GM23338 (cell line): ENCODE data around the gene B4GAT1. TPM values are rescaled to one million over a fixed set of nuclear protein-coding genes. Genes with fewer than 3 reads are reported as not detected.

Experiments used
- ATAC-seq: fragments of 200-7000 bp; cut with Tn5 transposase; 3 replicates; pipeline ENCODE4 v1.9.1; 2020
- DNase-seq: peaks from one replicate; pipeline ENCODE4 v3.0.0-alpha.2; 2015; ENCODE audit warnings: low spot score
- H2AFZ ChIP-seq: fragments of 200-600 bp; sonication (generic); 2 replicates; pipeline ENCODE4 v1.8.0; 2016; ENCODE audit warnings: antibody characterized with exemption, mild to moderate bottlenecking, moderate library complexity
- H3F3A ChIP-seq: fragments of 200-600 bp; sonication (generic); replicated peaks from 2 replicates; pipeline ENCODE4 v1.8.0; 2017; ENCODE audit warnings: antibody characterized with exemption, mixed run types, low read depth
- H3K27ac ChIP-seq: fragments of 200-600 bp; sonication (generic); 2 replicates; pipeline ENCODE4 v1.6.1; 2016; ENCODE audit warnings: low read depth
- H3K27me3 ChIP-seq: fragments of 200-600 bp; sonication (generic); 2 replicates; pipeline ENCODE4 v1.8.0; 2016; ENCODE audit warnings: mild to moderate bottlenecking, mixed run types, moderate library complexity; ENCODE audit not compliant: insufficient read depth
- H3K36me3 ChIP-seq: fragments of 200-600 bp; sonication (generic); 2 replicates; pipeline ENCODE4 v1.8.0; 2016; ENCODE audit warnings: mild to moderate bottlenecking; ENCODE audit not compliant: insufficient read depth
- H3K4me1 ChIP-seq: fragments of 200-600 bp; sonication (generic); 2 replicates; pipeline ENCODE4 v1.8.0; 2016; ENCODE audit warnings: mild to moderate bottlenecking, moderate library complexity; ENCODE audit not compliant: insufficient read depth
- H3K4me2 ChIP-seq: fragments of 200-600 bp; sonication (generic); 2 replicates; pipeline ENCODE4 v1.7.1; 2017; ENCODE audit warnings: mixed run types
- H3K4me3 ChIP-seq: fragments of 200-600 bp; sonication (generic); 2 replicates; pipeline ENCODE4 v1.6.1; 2016; ENCODE audit warnings: mixed run types
- H3K79me2 ChIP-seq: fragments of 200-600 bp; sonication (generic); replicated peaks from 2 replicates; pipeline ENCODE4 v1.8.0; 2017; ENCODE audit warnings: mild to moderate bottlenecking; ENCODE audit not compliant: insufficient read depth
- H3K9me2 ChIP-seq: fragments of 200-600 bp; sonication (generic); 2 replicates; pipeline ENCODE4 v1.8.0; 2017; ENCODE audit not compliant: insufficient read depth
- H4K20me1 ChIP-seq: fragments of 200-600 bp; sonication (generic); replicated peaks from 2 replicates; pipeline ENCODE4 v1.8.0; 2017; ENCODE audit warnings: mild to moderate bottlenecking; ENCODE audit not compliant: insufficient read depth
- H3K27ac Mint-ChIP-seq: 2 replicates; pipeline ENCODE4 v1.8.0; 2020; ENCODE audit warnings: inconsistent platforms, mild to moderate bottlenecking, moderate library complexity, mixed read lengths
- H3K27me3 Mint-ChIP-seq: 3 replicates; pipeline ENCODE4 v1.8.0; 2022; ENCODE audit warnings: low read depth, mild to moderate bottlenecking, moderate library complexity, mixed read lengths, inconsistent platforms; ENCODE audit not compliant: insufficient read depth, poor library complexity
- H3K36me3 Mint-ChIP-seq: 3 replicates; pipeline ENCODE4 v1.8.0; 2021; ENCODE audit warnings: low read depth, mild to moderate bottlenecking, inconsistent platforms, moderate library complexity, mixed read lengths
- H3K4me1 Mint-ChIP-seq: 3 replicates; pipeline ENCODE4 v1.8.0; 2020; ENCODE audit warnings: mild to moderate bottlenecking, inconsistent platforms, mixed read lengths
- H3K4me3 Mint-ChIP-seq: 3 replicates; pipeline ENCODE4 v1.8.0; 2021; ENCODE audit warnings: moderate library complexity, mild to moderate bottlenecking, inconsistent platforms, mixed read lengths
- H3K9me3 Mint-ChIP-seq: 3 replicates; pipeline ENCODE4 v1.8.0; 2020; ENCODE audit warnings: moderate library complexity, mild to moderate bottlenecking, inconsistent platforms, mixed read lengths
- CREB1 ChIP-seq: fragments of 250-450 bp; sonication (Bioruptor Pico); IDR thresholded peaks from 2 replicates; pipeline ENCODE4 v1.5.0; 2020; ENCODE audit warnings: low read depth, mild to moderate bottlenecking, moderate library complexity
- CTCF ChIP-seq, 2 experiments: fragments of 200-600 bp in 1 of 2; sonication (generic) in 1 of 2; conservative IDR thresholded peaks; 2 replicates each; pipeline versions ENCODE4 v1.5.1 to v1.6.1; 2016 to 2017; ENCODE audit warnings: antibody characterized with exemption in 2 of 2, low read depth in 2 of 2, mild to moderate bottlenecking in 2 of 2, moderate library complexity in 1 of 2
- ETS1 ChIP-seq: IDR thresholded peaks from 2 replicates; pipeline ENCODE4 v1.6.1; 2016; ENCODE audit warnings: antibody characterized with exemption
- EZH2 ChIP-seq: fragments of 200-600 bp; sonication (generic); IDR thresholded peaks from one replicate; pipeline ENCODE4 v1.8.0; 2017; ENCODE audit warnings: antibody characterized with exemption, mild to moderate bottlenecking, low read depth; ENCODE audit not compliant: unreplicated experiment
- JUNB ChIP-seq: IDR thresholded peaks from one replicate; pipeline ENCODE4 v1.6.1; 2016; ENCODE audit warnings: antibody characterized with exemption; ENCODE audit not compliant: unreplicated experiment
- NANOG ChIP-seq: IDR thresholded peaks from 2 replicates; pipeline ENCODE4 v1.6.1; 2016; ENCODE audit warnings: antibody characterized with exemption, borderline replicate concordance
- POLR2AphosphoS5 ChIP-seq: IDR thresholded peaks from 2 replicates; pipeline ENCODE4 v1.6.1; 2016; ENCODE audit warnings: antibody characterized with exemption, low read depth
- REST ChIP-seq: IDR thresholded peaks from one replicate; pipeline ENCODE4 v1.6.1; 2018; ENCODE audit warnings: antibody characterized with exemption; ENCODE audit not compliant: unreplicated experiment
- STAT1 ChIP-seq: IDR thresholded peaks from one replicate; pipeline ENCODE4 v1.6.1; 2016; ENCODE audit warnings: antibody characterized with exemption; ENCODE audit not compliant: unreplicated experiment
- polyA plus RNA-seq: library from polyadenylated mRNA; unstranded; fragments of >200 nt; fragmentation: Nextera tagmentation; extraction: Ambion mirVana; gene quantifications from 2 replicates; pipeline ENCODE4 v1.2.1, GENCODE V29; 2016
- total RNA-seq: library from RNA; depleted of rRNA; stranded (reverse); fragments of >200 nt; shearing (Covaris generic); gene quantifications from 2 replicates; pipeline ENCODE4 v1.2.3, GENCODE V29; 2014

B4GAT1 gene
- total and polyA plus RNA-seq, 2 experiments from 2014 or later: 23.5 to 41.9 TPM

GRCh38 chr11:66366844-66367477, 19.5 kb upstream of the B4GAT1 start:
- Histone ChIP-seq H3K9me2 (no peaks in the 10 kb centered on the region), H4K20me1 (peaks cover 21% of the 10 kb centered on the region; the same call in 1 of the 2 replicates), H2AFZ (no peak overlapping the region), H3K27ac (no peak overlapping the region), H3K4me2 (no peak overlapping the region), H3K36me3 (peaks cover 26% of the 10 kb centered on the region; the same call in 1 of the 2 replicates), H3K4me3 (no peak overlapping the region), H3K4me1 (peaks cover 11% of the 10 kb centered on the region), H3K27me3 (no peaks in the 10 kb centered on the region), H3K79me2 (peaks cover 23% of the 10 kb centered on the region), H3F3A (peaks cover 47% of the 10 kb centered on the region)
- H3K4me3 Mint-ChIP-seq: no peak overlapping the region
- H3K9me3 Mint-ChIP-seq: no peaks in the 10 kb centered on the region
- H3K27ac Mint-ChIP-seq: no peak overlapping the region
- TF ChIP-seq REST (no peak), CREB1 (CRISPR knock-in tag) (no peak), EZH2 (no peak), POLR2AphosphoS5 (no peak), CTCF (conservative IDR thresholded peaks at IDR 0.05; ENCODE audit: low read depth in 2 of 2) (no peak)
- ATAC-seq (no peak), DNase-seq (no peak)
- H3K36me3 Mint-ChIP-seq: peaks cover 87% of the 10 kb centered on the region
- H3K27me3 Mint-ChIP-seq: peaks cover 31% of the 10 kb centered on the region
- peaks cover 24% of the 10 kb centered on the region for H3K4me1 Mint-ChIP-seq

- peaks cover 56% of the 10 kb centered on the region for H3F3A ChIP-seq
- Mint-ChIP-seq H3K9me3 (no peaks in the 10 kb centered on the region), H3K4me1 (peaks cover 24% of the 10 kb centered on the region), H3K27me3 (peaks cover 33% of the 10 kb centered on the region), H3K36me3 (peaks cover 92% of the 10 kb centered on the region), H3K27ac (no peak overlapping the region; the same call in 1 of the 2 replicates), H3K4me3 (no peak overlapping the region)
- no peak for DNase-seq
- H4K20me1 ChIP-seq: peaks cover 21% of the 10 kb centered on the region
- ATAC-seq: no peak
- H3K4me3 ChIP-seq: no peak overlapping the region
- TF ChIP-seq STAT1: no peak
- TF ChIP-seq POLR2AphosphoS5: peak; percentile 52
- no peak for TF ChIP-seq JUNB
- TF ChIP-seq ETS1: no peak
- TF ChIP-seq NANOG: no peak
- peaks cover 11% of the 10 kb centered on the region for H3K4me1 ChIP-seq
- H3K9me2 ChIP-seq: no peaks in the 10 kb centered on the region
- H3K36me3 ChIP-seq: peaks cover 26% of the 10 kb centered on the region; the same call in 1 of the 2 replicates
- H2AFZ ChIP-seq: no peak overlapping the region
- peaks cover 22% of the 10 kb centered on the region for H3K79me2 ChIP-seq
- no peak overlapping the region; the same call in 1 of the 2 replicates for H3K27ac ChIP-seq
- H3K27me3 ChIP-seq: no peaks in the 10 kb centered on the region
- no peak overlapping the region for H3K4me2 ChIP-seq
These were observed 18.5 kb upstream of the B4GAT1 start for GRCh38 chr11:66365711-66366619.
